Renal cortical epithelial cell (primary cell): ENCODE measurements around the gene NCAM2. TPM values are rescaled to one million over a fixed set of nuclear protein-coding genes. Genes with fewer than 3 reads are reported as not detected.

Experiments used
- DNase-seq: peaks from one replicate; pipeline ENCODE4 v3.0.0-alpha.2; 2011; ENCODE audit warnings: low read depth
- total RNA-seq: library from RNA; depleted of rRNA; stranded (reverse); fragments of >200 nt; gene quantifications from 2 replicates; pipeline ENCODE4 v1.2.3, GENCODE V29; 2014

Gene NCAM2
- total RNA-seq, 1 donor from 2014 or later: 0.10 TPM

DNA sequence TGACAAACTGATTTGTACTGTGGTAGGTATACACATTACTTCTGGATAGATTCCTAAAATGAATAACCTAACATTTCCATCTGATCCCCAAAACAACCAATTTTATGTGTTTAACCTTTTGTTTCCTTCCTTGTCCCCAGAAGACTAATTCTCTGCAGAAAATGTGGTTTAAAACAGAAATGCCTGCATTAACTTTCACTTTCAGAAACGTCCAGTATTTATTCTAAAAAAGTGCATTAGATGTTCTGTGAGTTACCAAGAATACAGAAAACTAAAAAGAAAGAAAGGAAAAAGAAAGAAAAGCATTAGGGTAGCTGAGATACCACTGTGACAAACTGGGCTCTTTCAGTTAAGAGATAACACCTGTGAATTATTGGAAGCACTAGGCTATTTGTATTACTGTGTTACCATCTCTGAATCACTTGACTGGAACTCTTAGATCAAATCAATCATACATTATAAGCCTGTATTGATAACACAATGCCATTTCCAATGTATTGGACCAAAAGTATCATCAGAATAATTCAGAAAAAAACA, 177.7 kb downstream of the NCAM2 start:
- DNase-seq: no peak

DNA sequence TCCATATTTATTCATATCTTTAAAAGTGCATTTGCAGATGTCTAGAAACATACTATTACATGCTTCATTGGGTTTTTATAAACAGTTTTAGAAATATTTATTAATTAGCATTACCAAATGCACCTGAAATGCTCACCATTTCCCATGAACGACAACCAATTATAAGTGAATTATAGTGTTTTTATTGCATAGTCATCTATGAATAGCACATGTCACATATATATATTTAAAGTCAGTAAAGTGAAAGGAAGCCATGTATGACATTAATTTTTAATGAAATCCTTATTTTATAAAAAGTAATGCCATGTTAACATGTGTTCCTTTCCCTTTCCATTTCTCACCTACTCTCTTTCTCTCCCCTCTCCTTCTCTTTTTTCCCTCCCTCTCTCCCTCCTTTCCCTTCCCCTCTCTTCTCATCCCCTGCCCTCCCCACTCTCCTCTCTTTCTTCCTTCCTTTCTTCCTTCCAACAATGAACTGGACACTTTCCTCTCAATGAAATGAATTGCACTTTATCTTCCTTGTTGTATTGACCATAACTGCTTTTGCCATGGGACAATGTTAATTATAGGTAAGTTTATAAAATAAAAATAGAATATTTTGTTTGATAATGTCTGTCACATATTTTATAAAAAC, 179.3 kb downstream of the NCAM2 start:
- DNase-seq: no peak

DNA sequence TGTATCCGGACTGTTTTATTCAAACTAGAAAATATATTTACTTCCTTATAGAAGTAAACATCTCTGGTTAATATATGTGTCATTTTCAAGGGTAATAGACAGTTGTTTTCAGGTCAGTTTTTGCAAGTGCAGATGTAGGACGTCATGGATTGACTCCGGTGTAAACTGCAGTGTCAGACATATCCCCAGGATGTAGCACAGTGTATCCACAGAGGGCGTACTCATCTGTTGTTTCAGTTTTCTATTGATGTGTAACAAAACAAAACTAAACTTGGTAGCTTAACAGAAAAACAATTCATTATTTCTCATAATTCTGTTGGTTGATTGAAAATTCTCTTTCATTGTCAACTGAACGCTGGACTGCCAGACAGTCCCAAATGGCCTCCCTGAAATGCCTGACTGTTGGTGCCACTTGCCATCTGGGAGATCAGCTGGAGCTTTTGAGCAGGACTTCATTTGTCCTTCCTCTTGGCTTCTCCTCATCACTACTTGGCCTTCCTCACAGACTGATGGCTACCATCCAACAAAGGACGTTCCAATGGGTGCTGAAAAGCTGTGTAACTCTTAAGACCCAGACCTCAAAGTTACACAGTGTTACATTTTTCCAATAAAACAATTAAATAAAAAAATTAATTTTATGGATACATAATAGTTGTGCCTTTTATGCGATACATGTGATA, 181.6 kb downstream of the NCAM2 start:
- DNase-seq: no peak

DNA sequence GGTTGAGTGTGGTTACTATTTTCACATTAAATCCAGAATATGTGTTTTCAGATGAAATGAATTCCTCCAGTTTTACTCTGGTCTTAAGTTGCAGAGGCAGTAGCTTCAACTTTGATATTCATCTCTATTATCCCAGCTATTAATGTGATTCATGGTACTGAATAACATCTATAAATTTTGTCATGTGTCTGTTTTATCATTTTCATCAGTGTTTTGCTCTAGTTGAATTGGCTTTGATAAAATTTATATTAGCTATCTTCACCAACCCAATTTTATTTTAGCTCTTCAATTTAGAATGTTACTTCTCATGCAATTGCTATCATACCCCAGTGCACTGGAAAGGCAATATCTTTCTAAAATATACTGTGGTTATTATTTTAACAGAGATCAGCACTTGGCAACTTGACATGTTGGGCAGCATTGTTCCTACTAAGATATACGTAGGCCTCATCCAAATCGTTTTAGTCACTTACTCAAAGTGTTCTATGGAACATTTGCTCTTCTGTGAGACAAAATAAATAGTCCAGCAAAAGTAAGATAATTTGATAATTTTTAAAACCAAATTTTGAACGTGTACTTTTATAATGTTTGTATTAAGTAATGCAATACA, 184.3 kb downstream of the NCAM2 start:
- no peak for DNase-seq

DNA sequence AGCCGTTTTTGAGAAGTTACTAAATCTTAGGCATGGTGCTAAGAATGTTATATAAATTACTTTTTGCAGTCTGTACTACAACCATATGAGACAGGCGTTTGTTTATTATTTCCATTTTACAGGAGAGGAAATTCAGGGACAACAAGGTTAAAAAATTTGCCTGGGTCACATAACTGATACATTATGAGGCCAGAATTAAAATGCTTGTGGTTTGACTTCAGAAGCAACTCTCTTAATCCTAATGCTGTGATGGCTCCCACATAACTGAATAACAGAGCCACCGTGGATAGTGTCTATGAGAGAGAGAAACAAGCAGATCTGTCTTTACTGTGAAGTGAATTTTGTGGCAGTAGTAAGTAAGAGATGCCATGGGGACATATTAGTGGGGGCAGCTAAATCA, 184.9 kb downstream of the NCAM2 start:
- DNase-seq: no peak

DNA sequence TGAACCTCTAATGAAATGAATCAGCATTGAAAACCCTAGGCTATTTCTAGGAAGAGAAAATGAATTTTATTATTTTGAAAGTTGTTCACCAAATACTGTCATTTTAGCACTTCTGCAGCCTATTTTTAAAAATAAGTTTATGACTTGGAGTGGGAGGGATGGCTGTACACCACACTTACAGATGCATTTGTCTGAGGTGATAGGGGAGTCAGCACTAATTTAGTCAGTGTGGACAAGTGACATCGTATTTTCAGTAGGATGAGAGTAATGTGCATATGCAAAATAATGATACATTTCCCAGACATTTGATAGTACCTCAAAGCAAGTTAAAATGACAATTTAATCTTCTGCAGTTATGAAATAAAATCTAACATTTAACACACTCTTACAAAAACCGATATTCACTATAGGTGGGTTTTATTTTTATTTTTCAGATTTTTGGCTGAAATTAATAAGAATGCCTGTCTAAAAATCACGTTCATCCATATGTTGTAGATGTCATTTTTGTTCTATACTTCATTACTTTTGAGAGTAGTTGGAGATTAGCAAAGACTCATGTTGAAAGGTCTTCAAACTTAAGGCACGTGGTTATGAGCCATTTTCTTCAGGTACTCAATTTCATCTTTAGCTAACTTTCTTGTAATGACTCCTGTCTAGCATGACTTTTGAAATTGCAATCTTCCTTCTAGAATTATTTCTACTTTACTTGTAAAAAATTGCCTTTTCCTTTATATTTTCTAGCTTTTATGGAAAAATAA, 186.7 kb downstream of the NCAM2 start:
- no peak for DNase-seq

DNA sequence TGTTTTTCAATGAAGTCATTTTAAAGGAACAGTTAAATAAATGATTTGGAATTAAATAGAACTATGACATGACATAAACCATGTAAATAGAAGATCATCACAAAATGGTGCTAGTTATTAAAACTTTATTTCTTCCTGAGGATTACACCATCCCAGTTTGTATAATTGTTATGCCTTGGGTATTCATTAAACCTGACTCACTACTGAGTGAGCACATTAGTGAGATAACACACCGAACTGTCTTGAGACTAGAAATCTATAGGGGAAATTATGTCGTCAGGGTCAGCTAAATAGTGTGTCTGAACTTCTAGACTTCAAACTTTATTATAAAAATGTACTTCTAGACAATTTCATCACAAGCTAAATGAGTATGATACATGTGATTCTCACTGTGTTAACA, 189.4 kb downstream of the NCAM2 start:
- no peak for DNase-seq

DNA sequence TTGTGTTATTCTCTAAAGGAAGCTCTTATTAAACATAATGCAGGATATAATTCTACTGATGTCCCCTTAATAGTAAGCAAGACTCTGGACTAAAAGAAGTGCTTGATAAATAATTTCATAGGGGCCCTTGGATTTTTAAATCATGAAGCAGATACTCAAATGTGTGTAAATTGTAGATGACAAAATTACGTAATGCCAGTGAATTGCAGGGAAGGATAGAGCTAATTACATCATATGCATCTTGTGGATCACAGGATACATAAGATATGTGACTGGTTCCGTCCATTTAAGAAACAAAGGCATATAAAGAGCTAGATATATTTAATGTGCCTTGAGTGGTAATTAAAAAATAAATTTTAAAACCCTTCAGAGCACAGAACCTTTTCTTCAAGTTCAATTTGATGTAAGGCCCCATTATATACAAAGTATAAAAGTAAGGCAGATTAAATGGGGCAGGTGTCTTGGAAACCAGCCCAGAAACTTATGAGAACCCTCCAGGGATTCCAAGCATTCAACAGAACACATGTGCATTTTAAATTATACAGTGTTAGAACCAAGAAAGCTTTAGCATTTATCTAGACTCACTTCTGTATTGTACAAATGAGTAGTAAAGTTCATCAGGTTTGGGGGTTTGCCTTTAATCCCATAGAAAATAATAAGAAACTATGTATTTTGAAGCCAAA, 190.4 kb downstream of the NCAM2 start:
- no peak for DNase-seq

DNA sequence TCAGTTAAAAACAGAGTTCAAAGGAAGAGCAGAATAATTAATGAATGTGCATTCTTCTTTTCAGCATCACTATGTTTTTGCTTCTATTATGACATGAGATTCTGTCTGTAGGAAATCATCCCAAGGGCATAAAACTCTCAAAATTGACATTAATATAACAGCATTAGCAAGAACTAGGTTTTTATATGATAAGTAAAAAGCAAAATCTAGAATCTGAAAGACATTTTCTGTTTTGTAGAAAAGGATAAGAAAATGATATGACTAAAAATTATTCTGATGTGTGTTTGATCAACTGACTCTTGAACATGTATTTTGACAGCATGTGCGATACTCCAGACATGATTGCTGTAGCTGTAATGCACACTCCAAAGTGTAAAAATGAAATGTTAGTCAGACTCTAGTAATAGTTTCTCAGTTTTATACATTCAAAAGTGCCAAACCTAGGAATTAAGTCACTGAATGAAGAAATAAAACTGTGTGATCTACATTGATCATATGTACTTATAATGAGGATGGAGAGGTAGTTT, 197.3 kb downstream of the NCAM2 start:
- DNase-seq: no peak

DNA sequence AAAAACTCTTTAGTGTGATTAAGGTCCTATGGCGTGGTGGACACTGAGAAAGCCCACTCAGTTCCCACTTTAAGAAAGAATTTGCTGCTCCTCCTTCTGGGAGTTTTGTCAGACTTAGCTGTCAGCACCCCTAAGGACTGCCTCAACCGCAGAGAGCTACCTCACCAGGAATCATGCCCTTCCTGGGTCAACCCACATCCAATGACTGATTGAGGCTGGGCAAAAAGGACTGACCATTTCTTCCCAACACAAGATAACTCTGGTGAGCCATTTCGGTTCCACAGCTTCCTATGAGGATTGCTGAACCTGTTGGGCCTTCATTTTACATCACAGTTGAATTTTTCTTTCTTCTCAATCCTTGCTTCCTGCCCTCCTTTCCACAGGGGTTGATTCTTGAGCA, 197.9 kb downstream of the NCAM2 start:
- no peak for DNase-seq

DNA sequence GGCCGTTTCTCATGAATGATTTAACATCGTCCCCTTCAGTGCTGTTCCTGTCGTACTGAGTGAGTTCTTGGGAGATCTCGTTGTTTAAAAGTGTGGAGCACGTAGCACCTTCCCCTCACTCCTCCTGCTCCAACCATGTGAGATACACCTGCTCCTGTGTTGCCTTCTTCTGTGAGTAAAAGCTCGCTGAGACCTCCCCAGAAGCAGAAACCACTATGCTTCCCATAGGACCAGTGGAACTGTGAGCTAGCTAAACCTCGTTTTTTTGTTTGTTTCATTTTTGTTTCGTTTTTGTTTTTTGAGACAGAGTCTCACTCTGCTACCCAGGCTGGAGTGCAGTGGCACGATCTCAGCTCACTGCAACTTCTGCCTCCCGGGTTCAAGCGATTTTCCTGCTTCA, 198.6 kb downstream of the NCAM2 start:
- no peak for DNase-seq

DNA sequence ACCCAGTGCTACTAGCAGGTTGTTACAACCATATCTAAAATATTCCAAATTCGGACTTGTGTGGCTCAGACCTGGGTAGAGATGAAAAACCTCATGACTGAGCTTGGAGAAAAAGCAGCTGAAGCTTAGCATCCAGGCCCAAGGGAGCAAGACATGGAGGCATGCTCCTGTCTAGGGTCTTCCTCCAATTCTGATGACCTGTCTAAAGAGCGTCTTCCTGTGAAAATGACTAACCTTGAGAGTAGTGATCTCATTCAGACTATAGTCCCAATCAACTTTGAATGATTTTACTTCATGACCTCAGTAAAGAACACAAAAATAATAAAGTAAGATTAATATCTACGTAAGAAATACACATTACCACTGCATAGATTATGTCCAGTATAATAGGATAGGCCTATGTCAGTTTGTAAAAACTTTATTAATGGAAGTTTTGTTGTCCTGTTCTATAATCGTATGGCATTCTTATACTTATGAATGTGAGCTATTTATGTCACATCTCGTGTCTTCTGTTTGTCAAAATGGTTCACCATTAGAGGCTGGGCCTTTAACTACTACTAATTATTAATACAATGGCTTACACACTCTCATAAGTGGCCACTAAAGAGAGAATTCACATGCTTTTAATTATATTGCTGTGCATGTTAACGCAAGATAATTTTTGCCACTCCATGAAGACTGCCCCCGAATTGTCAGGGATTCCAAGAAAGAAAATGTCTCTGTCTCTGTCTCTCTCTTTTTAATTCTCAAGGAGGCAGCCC, 201.3 kb downstream of the NCAM2 start:
- no peak for DNase-seq

DNA sequence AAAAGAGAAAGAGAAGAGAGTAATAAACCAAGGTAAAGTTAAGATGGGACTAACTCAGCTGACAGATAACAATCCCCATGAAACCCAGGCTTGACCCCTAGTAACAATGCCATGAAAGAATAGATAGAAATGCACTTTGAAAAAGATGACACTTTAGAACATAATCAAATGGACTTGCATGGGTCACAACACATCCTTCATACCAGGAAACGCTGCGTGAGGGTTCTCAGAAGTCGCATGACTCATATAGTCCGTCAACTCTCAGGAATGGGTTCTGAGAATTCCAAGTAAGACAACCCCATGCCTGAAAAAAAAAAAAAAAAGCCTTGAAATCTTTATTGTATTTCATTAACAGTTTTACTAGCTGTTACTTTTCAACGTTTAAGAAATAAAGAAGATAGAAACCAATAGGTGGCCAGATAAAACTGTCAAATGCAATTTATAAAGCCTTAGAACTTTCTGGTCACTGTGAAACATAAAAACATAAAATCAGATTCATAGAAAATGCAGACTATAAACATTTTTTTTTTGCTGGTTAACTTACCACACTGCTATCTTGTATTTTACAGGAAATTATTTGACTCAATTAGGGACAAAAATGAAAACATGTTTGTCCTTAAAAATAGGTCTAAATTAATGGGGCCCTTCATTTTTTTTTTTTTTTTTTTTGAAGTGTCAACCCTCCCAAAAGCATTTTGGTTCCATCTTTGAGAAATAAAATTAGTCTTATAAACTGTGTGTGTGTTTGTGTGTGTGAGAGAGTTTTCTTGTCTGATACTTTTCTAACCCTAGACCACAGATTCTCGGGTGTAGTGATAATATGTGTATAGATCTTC, 202.1 kb downstream of the NCAM2 start:
- DNase-seq: peak; percentile 93

DNA sequence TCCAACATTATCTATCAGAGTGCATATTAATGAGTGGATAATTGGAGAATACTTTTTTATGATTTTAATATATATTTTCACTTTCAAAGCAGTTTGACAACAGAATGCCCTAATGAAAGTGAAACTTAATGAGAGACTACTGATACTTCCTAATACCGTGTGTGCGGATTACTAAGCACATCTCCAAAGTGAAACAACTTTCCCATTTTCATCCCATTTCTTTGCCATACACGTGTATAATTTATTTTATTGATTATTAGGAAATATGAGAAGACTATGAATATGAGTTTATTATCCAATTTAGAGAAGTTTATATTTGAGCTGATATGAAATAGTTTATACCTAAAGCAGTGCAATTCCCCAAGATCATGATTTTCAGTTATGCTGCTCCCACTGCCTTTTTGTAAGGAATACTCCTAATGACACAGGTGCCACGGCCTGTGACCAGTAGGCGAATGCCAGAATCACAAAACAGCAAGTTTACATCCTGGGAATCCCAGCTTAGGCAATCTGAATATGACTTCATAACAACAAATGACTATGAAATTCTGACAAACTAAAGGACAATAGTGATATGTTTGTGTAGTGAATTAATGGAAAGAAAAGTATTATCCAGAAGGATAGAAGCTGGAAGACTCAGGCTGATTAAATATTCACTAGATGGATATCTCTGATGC, 202.9 kb downstream of the NCAM2 start:
- DNase-seq: no peak

DNA sequence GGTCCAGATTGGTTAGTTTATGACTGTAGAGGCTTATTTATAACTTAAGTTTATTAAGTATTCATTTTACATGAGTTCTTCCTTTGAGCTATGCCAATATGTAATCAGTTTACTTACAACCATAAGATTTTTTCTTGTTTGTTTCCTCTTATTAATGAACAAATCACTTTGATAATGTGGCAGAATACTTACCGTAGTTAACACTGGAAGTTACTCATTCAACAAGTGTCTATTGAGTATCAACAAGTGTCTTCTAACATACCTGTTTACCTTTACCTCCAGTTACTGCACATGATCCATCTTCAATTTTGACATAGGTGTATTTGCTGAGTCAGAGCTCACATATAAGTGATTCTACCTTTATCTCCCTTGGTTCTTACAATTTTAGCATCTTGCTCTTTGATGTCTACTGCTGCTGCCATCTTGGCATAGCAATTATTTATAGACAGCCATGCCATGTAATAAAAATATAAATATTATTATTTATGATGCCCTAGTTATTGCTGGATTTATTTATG, 205.7 kb downstream of the NCAM2 start:
- no peak for DNase-seq

DNA sequence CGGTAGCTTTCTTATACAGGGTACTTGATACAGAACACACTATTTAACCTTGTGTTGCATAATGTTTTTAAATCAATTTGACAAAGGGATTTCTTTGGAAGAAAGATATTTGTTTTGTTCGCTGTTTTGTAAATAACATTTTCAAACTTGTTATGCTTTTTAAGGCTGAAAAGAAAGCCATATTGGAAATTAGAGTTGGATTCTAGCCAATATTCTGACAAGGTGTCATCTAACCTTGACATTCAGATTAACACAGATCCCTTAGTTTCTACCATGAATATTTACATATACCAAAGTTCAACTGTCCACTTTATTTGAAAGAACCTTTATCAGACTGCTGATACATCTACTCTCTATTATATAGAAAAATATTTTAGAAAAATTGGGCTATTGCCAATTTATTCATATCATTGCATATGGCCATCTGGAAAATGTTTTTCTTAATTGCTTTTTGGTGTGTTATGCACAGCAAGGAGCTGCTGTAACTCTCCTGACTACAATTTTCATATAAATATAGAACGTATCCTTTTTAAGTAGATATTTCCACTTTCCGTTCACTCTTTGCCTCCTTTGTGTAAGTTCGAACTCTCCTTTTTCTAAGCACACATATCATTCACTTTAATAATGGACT, 206.3 kb downstream of the NCAM2 start:
- DNase-seq: no peak

DNA sequence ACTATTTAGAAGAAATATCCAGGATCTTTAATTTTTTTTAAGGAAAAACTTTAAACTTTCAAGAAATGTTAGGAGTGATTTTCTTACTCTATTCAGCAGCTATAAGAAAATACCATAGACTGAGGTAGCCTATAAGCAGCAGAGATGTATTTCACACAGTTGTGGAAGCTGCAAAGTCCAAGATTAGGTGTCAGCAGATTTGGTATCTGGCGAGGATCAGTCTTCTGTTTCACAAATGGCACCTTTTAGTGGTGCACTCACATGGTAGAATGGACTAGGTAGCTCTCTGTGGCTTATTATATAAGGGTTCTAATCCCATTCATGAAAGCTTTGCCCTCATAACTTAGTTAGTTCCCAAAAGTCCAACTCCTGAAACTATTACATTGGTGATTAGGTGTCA, 207.4 kb downstream of the NCAM2 start:
- DNase-seq: no peak

DNA sequence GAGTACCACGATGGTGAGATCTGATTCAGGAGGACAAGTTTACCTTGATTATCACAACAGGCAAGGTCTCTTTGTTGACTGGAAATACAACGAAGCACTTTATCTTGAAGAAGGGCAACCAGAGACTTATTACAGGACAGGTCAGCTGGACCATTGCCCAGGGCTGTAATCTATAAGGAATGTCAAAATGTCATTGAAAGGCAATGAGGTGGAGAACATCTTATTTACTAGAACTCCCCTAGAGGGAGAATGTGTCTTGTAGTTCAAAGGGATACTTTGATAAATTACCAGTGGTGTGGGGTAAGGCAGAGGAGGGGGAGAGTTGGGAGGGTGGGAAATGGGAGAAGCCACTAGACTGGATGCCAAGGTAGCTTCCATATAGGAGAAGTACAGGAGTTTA, 212.3 kb downstream of the NCAM2 start:
- DNase-seq: peak; percentile 9

DNA sequence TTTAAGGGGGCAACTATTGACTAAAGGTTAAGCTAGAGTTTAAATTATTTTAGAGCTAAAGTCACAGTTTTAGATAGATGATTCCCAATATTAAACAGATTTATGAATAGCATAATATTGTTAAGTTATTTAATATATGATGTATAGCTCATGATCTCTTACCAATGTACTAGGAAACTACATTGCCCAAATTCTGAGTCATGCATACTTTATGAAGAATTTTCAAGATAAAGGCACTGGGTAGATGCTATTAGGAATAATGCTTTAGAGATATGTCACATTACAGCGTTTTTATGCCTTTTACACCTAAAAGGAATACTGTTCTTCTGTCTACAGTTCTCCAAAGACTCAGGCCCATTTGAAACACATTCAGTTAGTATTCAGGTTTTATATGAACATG, 215.1 kb downstream of the NCAM2 start:
- DNase-seq: no peak
